OCI-LY1 (cell line): ENCODE measurements around the gene DIAPH3.

Experiments used
- H2AFZ ChIP-seq: fragments of 200-600 bp; sonication (generic), shearing (Covaris generic); 2 replicates; pipeline ENCODE4 v1.6.0; 2014; ENCODE audit warnings: antibody characterized with exemption, mild to moderate bottlenecking, low read length
- H3F3A ChIP-seq: fragments of 200-600 bp; sonication (generic), shearing (Covaris generic); 2 replicates; pipeline ENCODE4 v1.6.0; 2014; ENCODE audit warnings: mild to moderate bottlenecking, antibody characterized with exemption, low read length, moderate library complexity; ENCODE audit not compliant: insufficient read depth
- H3K27ac ChIP-seq: fragments of 200-600 bp; sonication (generic); 2 replicates; pipeline ENCODE4 v1.5.1; 2014; ENCODE audit warnings: low read length, mixed run types, mild to moderate bottlenecking, low read depth; ENCODE audit not compliant: poor library complexity, severe bottlenecking
- H3K27me3 ChIP-seq: fragments of 200-600 bp; sonication (generic); 2 replicates; pipeline ENCODE4 v1.6.0; 2014; ENCODE audit warnings: antibody characterized with exemption, mild to moderate bottlenecking, low read length, moderate library complexity; ENCODE audit not compliant: insufficient read depth
- H3K36me3 ChIP-seq: fragments of 200-600 bp; sonication (generic); 2 replicates; pipeline ENCODE4 v1.6.1; 2014; ENCODE audit warnings: mild to moderate bottlenecking, antibody characterized with exemption, low read length, moderate library complexity, mixed read lengths; ENCODE audit not compliant: insufficient read depth
- H3K4me1 ChIP-seq: fragments of 200-600 bp; sonication (generic); 2 replicates; pipeline ENCODE4 v1.5.1; 2014; ENCODE audit warnings: mild to moderate bottlenecking, low read length, moderate library complexity; ENCODE audit not compliant: insufficient read depth, severe bottlenecking
- H3K4me2 ChIP-seq: fragments of 200-600 bp; sonication (generic), shearing (Covaris generic); 2 replicates; pipeline ENCODE4 v1.6.1; 2014; ENCODE audit warnings: low read length
- H3K4me3 ChIP-seq: fragments of 200-600 bp; sonication (generic); 2 replicates; pipeline ENCODE4 v1.5.1; 2014; ENCODE audit warnings: low read length, low read depth, mild to moderate bottlenecking, mixed read lengths; ENCODE audit not compliant: poor library complexity, severe bottlenecking
- H3K79me2 ChIP-seq: fragments of 200-600 bp; shearing (Covaris generic); 2 replicates; pipeline ENCODE4 v1.6.1; 2016; ENCODE audit warnings: mixed run types, low read length, mixed read lengths; ENCODE audit not compliant: insufficient read depth
- H3K9ac ChIP-seq: fragments of 200-600 bp; sonication (generic), shearing (Covaris generic); 2 replicates; pipeline ENCODE4 v1.6.1; 2014; ENCODE audit warnings: mild to moderate bottlenecking, low read length, mixed read lengths
- H3K9me2 ChIP-seq: fragments of 200-600 bp; sonication (generic), shearing (Covaris generic); 2 replicates; pipeline ENCODE4 v1.6.1; 2014; ENCODE audit warnings: low read depth, mild to moderate bottlenecking, low read length, mixed read lengths
- H3K9me3 ChIP-seq: fragments of 200-600 bp; shearing (Covaris generic); 2 replicates; pipeline ENCODE4 v1.6.1; 2014; ENCODE audit warnings: low read length, mixed read lengths
- H4K20me1 ChIP-seq: fragments of 200-600 bp; sonication (generic), shearing (Covaris generic); 2 replicates; pipeline ENCODE4 v1.6.0; 2016; ENCODE audit warnings: mild to moderate bottlenecking, low read length; ENCODE audit not compliant: insufficient read depth
- EZH2 ChIP-seq: fragments of 200-600 bp; sonication (generic), shearing (Covaris generic); IDR thresholded peaks from 2 replicates; pipeline ENCODE4 v1.8.0; 2017; ENCODE audit warnings: borderline replicate concordance, mixed run types, mild to moderate bottlenecking, antibody characterized with exemption, low read length, moderate library complexity, mixed read lengths
- TF ChIP-seq, protein P1 (sequence below): fragments of 200-600 bp; sonication (generic), shearing (Covaris generic); IDR thresholded peaks from 2 replicates; pipeline ENCODE4 v1.5.1; 2017; ENCODE audit warnings: mild to moderate bottlenecking, antibody characterized with exemption, low read length, moderate library complexity, mixed read lengths

The DIAPH3 gene

DNA sequence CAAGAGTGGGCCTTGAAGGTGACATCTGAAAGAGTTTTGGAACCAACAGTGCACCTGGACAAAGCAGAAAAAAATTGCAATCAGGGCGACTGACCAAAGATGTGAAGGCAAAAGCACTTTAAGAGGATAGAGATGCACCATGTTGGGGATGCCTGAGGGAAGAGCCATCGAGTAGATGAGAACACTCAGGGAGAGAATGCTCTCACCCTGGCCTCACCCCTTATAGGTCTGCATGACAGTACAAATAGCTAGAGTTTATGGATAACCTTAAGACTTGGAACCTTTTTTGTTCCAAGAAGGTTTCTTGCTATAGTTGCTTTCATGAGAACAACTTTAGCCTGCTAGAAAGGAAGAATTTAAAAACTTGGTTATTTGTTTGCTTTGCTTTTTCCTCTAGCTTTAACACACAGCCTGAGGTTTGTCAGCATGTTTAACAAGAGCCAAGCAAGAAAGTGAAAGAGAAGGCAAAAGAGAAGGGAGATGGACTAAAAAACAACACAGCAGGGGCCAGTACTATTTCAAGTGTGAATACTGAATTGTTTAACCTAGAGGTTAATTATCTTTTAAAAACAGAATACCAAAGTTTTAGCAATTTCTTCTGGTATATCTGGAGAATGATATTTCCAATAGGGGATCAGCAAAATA is 418.9 kb downstream of the DIAPH3 start:
- TF ChIP-seq EZH2, result no peak
- TF ChIP-seq, protein P1, sequence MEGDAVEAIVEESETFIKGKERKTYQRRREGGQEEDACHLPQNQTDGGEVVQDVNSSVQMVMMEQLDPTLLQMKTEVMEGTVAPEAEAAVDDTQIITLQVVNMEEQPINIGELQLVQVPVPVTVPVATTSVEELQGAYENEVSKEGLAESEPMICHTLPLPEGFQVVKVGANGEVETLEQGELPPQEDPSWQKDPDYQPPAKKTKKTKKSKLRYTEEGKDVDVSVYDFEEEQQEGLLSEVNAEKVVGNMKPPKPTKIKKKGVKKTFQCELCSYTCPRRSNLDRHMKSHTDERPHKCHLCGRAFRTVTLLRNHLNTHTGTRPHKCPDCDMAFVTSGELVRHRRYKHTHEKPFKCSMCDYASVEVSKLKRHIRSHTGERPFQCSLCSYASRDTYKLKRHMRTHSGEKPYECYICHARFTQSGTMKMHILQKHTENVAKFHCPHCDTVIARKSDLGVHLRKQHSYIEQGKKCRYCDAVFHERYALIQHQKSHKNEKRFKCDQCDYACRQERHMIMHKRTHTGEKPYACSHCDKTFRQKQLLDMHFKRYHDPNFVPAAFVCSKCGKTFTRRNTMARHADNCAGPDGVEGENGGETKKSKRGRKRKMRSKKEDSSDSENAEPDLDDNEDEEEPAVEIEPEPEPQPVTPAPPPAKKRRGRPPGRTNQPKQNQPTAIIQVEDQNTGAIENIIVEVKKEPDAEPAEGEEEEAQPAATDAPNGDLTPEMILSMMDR, result no peak
- Histone ChIP-seq H3K4me1 (no peaks in the 10 kb centered on the region), H3K9me2 (no peaks in the 10 kb centered on the region), H3K9ac (no peak overlapping the region), H3K79me2 (no peaks in the 10 kb centered on the region), H3K27me3 (no peaks in the 10 kb centered on the region), H4K20me1 (no peaks in the 10 kb centered on the region), H2AFZ (no peak overlapping the region), H3K4me3 (no peak overlapping the region), H3K36me3 (no peaks in the 10 kb centered on the region), H3F3A (no peaks in the 10 kb centered on the region), H3K9me3 (no peaks in the 10 kb centered on the region), H3K4me2 (no peak overlapping the region), H3K27ac (no peak overlapping the region)

DNA sequence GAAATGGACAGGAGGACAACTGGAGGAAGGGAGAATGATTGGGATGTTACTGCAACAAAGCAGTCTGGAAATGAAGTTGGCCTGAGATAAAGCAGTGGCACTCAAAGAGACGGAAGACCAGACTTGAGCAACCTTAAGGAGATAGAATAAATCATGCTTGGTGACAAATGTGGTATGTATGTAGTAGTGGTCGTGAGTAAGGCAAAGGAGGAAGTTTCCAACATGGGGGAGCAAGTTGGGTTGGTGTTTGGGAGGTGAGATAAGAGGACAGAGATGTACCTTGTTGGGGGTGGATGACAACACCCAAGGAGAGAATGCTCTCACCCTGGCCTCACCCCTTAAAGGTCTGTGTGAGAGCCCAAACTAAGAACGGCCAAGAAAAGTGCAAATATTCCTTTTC is 420.5 kb downstream of the DIAPH3 start:
- no peaks in the 10 kb centered on the region for H3K79me2 ChIP-seq
- no peaks in the 10 kb centered on the region for H3K9me3 ChIP-seq
- no peaks in the 10 kb centered on the region for H3K4me1 ChIP-seq
- no peaks in the 10 kb centered on the region for H3K27me3 ChIP-seq
- no peaks in the 10 kb centered on the region for H3K9me2 ChIP-seq
- no peak for TF ChIP-seq EZH2
- TF ChIP-seq, protein P1, result no peak
- H2AFZ ChIP-seq, result no peak overlapping the region
- no peak overlapping the region for H3K27ac ChIP-seq
- H3K4me2 ChIP-seq, result no peak overlapping the region
- no peaks in the 10 kb centered on the region for H3F3A ChIP-seq
- no peaks in the 10 kb centered on the region for H4K20me1 ChIP-seq
- no peaks in the 10 kb centered on the region for H3K36me3 ChIP-seq
- no peak overlapping the region for H3K4me3 ChIP-seq
- H3K9ac ChIP-seq, result no peak overlapping the region

DNA sequence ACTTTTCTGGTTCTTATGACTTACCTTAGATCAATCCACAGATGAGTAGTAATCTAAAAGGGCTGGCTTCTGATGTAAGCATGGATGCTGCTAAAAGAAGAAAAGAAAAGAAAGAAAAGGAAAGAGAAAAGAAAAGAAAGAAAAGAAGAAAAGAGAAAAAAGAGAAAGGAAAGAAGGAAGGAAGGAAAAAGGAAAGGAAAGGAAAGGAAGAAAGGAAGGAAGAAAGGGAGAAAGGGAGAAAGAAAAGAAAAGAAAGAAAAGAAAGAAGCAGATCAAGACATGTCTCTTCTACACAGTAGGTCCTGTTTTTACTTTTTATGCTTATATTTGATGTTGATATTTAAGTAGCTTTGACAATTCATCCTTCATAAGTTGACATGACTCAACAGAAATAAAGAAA is 421.3 kb downstream of the DIAPH3 start:
- H3K4me1 ChIP-seq, result no peaks in the 10 kb centered on the region
- H3F3A ChIP-seq, result no peaks in the 10 kb centered on the region
- no peaks in the 10 kb centered on the region for H3K79me2 ChIP-seq
- H3K36me3 ChIP-seq, result no peaks in the 10 kb centered on the region
- H3K9ac ChIP-seq, result no peak overlapping the region
- H3K27ac ChIP-seq, result no peak overlapping the region
- H3K4me3 ChIP-seq, result no peak overlapping the region
- H3K27me3 ChIP-seq, result no peaks in the 10 kb centered on the region
- no peaks in the 10 kb centered on the region for H3K9me3 ChIP-seq
- H3K9me2 ChIP-seq, result no peaks in the 10 kb centered on the region
- H4K20me1 ChIP-seq, result no peaks in the 10 kb centered on the region
- H3K4me2 ChIP-seq, result no peak overlapping the region
- no peak overlapping the region for H2AFZ ChIP-seq
- TF ChIP-seq, protein P1, result no peak
- no peak for TF ChIP-seq EZH2
